Left lobe of liver (tissue), 2 donors: Measurements from ENCODE around the gene ZNF777. TPM values are rescaled to one million over a fixed set of nuclear protein-coding genes. Genes with fewer than 3 reads are reported as not detected.

ENCODE experiments used
- ATAC-seq: fragments of 200-7000 bp; cut with Tn5 transposase; one replicate; pipeline ENCODE4 v1.9.1; 2020; ENCODE audit warnings: mild to moderate bottlenecking, moderate library complexity
- DNase-seq: peaks from one replicate; pipeline ENCODE4 v3.0.0-alpha.2; 2020; ENCODE audit warnings: low spot score
- total RNA-seq: library from RNA; stranded (reverse); gene quantifications from one replicate; pipeline ENCODE4 v1.2.1, GENCODE V29; 2021
- donor health status: DM: no; HTN: no; CAD: no; lungs with moderate emphysema.
- donor health status: DM: no; HTN: yes; CAD: no.

The ZNF777 gene
- total RNA-seq, 1 donor from 2014 or later, result 6.5 TPM

DNA sequence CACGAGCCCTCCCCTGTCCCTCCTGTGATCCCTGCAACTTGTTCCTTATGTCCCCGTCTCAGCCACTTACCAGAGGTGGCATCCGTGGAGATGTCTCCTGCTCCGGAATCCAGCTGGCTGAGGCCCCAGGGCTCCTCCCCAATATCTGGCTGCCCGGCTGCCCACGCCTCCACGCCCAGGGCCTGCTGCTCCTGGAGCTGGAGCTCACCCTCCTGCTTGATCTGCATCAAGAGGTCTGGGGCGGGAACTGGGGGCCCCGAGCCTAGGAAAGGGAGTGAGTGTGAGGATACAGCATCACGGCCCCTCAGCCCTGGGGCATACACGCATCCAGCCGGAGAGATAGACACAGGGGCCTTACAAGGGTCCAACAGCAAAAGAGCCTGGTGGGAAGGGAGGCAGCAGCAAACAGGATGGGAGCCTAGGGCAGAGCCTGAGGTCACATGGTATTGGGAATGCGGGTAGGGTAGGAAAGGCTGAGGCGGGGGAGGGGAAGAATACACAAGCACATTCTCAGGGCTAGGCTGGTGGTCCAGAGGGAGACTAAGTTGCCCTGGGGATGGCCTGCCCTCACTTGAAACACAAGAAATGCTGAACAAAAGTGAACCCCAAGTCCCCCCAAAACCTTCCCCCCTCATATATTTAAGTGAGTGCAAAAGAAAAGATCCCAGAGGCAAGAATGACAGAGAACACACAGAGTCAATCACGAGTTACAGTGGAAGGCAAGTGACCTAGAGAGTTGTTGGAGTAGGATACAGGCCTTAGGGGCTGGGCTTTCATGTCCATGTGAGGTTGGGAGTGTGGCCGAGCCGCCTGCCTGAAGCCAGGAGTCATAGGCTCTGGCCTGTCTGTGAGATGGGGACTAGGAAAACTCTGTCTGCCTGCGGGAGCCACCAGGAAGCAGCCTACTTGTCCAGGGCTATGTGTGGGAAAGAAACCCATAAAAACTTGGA, 16.9 kb upstream of the ZNF777 start:
- ATAC-seq (peak; percentile 10), DNase-seq (no peak)

DNA sequence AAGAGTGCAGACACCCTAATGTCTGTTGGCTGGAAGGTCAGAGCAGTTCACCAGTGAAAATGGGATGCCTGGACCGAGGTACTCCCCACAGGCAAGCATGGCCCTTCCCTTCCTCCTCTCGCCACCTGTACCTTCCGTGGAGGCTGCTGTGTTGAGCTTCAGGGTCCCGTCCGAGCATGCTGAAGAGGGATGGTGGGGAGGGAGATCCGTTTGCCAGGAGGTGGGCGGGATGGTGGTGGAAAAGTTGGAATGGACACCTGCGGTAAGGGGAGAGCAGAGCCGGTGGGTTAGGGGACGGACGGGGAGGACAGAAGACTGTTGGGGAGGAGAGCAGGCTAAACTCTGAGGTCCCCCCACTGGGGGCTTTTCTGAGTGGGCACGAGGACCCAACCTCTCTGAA, 15.9 kb upstream of the ZNF777 start:
- ATAC-seq, result peak; percentile 22
- no peak for DNase-seq

DNA sequence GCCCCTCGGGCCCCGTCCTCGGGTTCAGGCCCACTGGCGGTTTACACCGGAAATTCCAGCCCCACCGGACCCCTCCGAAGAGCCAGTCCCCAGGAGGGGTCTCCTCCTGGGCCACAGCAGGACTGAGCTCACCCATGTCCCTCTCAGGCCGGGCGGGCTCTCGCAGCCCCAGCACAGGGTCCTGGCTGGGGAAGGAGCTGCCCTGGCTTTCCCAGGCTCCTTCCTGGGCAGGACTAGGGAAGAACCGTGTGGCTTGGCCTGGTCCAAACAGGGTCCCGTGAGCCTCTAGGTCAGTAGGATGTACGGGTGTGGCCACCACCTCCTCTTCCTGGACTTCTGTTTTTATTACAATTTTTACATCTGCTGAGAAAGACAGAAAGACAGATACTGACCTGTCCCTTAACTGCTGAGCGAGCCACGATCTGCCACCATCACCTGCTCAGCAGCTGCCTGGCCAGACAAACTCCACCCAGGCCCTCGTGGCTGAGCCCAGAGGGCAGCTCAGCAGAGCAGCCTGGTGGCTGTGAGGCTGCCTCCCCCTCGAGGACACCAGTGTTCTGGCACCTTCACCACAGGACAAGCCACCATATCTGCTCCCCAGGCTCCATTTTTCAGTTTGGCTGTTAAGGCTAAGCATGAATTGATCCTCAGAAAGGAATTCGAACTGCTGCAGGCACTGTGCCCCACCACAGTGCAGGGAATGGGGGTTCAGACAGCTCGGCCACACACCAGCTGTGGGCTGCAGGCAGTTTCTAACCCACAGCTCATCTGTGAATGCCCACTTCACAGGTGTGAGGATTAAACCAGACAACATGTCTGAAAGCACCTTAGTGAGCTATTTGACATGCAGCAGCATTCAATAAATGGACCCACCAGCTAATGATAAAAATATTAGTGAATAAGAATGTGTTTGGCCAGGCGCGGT, 14.5 kb upstream of the ZNF777 start:
- no peak for DNase-seq
- peak; percentile 12 for ATAC-seq

DNA sequence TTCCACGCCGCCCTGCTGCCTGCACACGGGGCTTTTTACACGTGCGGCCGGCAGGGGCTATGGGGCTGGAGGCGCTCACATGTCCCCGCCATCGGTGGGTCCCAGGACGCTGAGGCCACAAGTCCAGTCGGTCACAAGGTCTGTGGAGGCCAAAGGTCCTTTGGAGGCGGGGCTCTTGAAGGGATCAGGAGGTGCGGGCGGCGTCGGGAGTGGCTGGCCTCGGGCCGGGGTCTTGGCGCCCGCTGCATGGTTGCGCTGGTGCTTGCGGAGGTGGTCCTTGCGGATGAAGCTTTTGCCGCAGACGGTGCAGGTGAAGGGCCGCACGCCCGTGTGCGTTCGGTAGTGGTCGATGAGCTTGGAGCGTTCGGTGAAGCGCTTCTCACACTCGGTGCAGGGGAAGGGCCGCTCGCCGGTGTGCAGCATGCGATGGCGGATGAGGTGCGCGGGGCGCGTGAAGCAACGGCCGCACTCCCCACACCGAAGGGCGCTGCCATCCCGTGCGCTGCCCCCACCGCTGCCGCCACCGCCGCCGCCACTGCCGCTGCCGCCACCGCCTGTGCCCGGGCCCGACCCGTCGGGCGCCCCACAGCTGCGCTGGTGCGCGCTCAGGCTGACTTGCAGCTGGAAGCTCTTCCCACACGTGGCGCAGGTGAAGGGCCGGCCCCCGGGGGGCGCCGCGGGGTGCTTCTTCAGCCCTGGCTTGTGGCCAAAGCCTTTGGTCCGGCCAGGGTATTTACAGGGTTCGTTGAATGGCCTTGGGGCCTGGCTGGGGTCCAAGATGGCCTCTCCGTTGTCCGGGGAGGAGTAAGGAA, 13.7 kb upstream of the ZNF777 start:
- DNase-seq (no peak), ATAC-seq (no peak)

DNA sequence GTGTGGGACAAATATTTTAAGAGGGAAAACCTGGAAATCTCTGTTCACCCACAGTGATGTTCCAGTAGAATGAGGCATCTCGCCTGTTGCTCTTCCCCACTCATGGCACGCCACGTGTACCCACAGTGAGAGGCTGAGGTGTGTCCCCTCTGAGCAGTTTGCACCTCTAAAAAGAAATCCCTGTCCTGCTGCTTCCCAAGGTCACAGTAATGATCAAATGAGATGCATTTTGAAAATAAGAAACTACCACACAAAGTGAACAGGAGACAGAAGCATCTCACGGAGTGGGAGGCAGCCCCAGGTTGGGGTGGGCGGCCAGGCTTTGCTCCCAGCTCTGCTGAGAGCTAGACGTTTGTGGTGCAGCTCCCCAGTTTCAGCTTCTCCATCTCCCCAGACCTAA, 12.4 kb upstream of the ZNF777 start:
- no peak for DNase-seq
- ATAC-seq, result no peak

DNA sequence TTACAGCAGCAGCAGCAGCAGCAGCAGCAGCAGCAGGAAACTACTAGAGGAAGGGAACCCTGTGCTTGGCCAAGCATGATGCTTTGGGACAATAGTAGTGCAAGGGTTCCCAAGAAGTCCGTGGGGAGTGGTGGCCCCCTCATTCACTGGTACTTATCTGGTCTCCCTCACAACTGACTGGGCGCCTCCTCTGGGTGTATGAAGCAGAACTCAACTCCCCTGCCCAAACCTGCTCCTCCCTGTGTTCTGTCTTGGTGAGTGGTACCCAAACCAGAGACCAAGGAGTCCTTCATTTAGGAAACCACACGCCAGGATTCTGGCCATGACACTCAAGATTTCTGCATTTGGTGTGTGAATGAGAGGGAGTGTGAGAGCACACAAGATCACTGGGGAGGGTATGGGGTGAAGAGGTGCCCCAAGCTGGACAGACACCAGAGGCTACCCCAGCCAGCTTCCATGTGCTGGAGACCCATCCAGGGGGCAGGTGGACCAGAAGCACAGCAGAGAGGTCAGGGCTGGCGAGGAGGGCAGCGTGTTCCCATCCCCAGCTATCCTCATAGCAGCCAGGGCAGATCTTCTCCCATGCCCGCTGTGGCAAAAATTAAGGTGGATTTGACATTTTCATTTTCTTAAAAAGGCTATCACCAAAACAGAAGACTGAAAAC, 10.6 kb upstream of the ZNF777 start:
- no peak for ATAC-seq
- no peak for DNase-seq

DNA sequence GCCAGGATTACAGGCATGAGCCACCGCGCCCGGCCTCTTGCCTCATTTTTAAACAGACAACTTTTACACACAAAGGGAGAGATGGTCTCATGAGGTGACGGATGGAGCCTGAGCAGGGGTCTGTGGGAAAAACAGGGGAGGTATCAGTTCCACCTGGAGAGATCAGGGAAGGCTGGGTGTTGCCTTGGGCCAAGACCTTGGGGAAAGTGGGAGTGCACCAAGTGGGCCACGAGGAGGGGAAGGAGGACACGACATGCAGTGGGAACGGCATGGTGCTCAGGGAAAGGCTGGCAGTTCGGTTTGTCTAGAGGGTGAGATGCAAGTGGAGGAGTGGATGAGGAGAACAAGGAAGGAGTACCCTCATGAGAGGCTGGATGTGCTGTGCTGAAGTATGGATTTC, 8.9 kb upstream of the ZNF777 start:
- DNase-seq, result no peak
- ATAC-seq, result no peak

DNA sequence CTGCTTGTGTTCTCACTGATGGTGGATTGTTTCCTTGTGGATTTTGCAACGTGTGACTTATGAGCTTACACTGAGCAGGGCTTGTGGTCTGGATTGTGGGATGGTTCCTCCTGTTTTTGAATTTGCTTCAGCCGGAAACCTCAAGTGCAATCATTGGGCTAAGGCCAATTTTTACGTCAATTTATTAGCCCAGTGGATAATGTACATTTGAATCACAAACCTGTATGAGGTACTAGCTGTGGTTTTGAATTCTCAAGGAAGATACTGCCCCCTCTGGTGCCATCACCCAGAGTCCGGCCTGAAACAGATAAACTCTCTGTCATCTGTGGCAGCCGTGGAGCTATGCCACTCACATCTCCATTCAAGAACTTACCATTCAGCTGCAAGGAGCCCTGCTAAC, 7.3 kb upstream of the ZNF777 start:
- no peak for DNase-seq
- peak; percentile 36 for ATAC-seq

DNA sequence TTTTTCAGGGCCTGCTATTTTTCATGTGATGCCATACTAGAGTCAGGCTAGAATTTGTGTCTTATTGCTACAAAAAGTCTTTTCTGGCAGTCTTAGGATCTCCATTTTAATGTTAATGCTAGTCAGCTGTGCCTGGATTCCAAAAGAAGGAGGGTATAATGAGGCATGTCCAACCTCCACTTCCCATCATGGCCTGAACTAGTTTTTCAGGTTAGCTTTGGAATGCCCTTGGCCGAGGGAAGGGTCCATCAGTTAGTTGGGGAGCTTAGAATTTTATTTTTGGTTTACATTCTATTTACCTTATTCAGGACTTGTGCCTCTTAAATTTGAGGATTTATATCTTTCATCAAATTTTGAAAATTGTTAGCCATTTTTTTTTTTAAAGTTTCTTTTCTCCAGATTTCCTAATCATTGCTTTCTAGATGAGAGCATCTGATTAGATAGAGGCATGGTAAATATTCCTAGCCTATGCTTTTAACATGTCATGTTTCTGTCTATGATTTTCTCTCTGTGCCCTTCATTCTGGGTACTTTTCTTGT, 6.5 kb upstream of the ZNF777 start:
- DNase-seq (no peak), ATAC-seq (no peak)

DNA sequence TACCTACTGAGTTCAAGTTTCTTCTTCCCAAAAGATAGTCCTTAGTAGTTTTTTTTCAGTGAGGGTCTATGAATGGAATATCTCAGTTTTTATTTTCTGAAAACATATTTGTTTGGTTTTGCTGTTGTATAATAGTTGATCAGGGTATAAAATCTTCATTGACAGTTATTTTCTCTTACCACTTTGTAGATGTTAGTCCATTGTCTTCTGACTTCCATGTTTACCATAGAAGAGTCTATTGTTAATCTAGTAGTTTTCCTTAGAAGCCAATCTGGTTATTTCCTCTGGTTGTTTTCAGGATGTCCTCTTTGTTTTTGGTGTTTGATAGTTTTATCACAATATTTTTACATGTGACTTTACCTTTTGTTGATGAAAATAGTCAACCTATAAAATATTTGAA, 5.5 kb upstream of the ZNF777 start:
- DNase-seq, result no peak
- ATAC-seq, result no peak

DNA sequence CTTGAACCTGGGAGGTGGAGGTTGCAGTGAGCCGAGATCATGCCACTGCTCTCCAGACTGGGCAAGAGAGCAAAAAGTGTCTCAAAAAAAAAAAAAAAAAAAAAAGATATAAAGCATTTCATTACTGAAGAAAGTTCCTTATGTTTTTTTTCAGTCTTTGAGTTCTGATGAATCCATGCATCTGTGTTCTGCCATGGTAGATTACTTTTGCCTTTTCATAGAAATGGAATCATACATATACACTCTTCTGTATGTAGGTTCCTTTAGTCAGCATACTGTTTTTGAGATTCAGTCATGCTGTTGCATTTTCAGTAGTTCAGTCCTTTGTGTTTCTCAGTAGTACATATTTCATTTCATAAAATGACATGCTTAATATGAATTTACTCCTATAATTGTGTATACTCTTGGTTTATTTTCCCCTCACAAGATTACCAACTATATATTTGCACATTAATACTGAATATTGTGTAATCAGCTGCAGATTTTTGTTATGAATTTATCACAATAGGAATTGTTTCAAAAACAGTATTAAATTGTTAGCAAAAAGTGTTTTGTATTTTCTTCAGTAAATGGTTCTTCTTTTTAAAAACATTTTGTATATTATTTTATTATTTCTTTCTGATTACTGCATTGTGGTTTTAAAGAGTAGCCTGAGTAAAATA, 2.8 kb upstream of the ZNF777 start:
- no peak for ATAC-seq
- no peak for DNase-seq

DNA sequence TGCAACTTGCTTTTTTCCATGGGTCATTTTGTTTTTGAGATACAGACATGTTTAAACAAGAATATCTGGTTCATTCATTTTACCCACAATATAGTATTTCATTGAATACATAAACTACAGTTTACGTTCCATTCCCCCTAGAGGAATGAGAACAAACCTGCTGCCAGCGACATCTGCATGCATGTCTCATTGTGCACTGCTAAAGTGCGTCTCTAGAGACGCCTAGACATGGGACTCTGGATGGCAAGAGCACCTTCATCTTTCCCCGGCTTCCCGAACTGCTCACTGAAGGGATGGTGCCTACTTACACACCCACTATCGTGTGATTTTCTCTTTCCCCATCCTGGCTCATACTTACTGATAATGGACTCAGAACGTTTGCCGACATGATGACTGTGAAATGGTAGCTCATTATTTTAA, 1.2 kb upstream of the ZNF777 start:
- no peak for DNase-seq
- no peak for ATAC-seq

DNA sequence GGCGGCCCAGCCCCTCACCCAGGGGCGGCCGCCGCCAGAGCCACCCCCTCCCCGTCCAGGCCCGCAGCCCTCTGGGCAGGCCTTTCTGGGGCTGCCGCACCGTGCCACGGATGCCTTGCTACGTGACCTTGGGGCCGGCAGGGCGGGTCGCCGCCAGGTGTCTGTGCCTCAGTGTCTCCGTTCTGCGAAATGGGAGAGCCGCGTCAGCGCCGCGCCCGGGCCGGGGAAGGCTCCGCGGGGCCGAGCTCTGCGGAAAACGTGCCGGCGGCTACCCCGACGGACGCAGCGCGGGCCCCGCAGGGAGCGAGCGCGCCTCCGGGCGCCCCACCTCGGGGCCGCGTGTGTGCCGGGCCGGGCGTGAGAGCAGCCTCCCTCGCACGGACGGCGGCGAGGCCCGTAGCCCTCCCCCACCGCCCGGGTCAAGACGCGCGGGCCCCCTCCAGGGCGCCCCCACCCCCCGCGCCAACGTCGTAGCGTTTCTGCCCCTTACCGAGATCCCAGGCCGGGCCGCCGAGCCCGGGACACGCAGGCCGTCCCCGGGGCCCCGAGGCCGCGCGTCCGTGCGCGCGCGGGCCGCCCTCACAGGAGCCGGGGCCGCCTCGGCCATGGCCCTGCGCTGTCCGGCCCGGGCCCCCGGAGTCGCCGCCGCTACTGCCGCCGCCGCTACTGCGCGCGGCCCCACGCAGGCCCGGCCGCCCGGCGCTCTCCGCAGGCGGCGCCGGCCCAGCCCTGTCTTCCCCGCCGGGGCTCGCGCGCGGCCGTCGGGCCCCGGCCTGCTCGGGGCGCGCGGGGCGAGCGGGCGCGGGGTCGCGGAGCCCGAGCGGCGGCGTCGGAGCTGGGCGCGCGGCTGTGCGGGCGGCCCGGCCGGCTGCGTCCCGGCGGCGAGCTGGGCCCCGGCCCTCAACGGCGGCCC, 1.1 kb downstream of the ZNF777 start:
- ATAC-seq, result peak; percentile 44
- DNase-seq, result no peak

DNA sequence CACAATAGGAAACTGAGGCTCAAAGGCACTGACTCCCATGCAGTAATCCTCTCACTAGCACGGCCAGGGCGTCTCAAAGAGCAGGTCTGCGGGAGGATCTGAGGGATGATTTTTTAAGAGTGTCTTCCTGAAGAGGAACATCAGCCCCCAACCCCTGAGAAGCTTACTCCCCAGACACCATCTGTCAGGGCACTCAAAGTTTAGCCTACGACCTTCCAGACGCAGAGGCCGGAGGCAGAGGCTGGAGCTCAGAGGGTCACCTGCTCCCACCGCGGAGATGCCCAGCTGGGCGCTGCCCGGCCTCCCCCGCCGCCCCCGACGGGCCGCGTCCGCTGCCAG, 1.7 kb downstream of the ZNF777 start:
- DNase-seq, result no peak
- ATAC-seq, result no peak

DNA sequence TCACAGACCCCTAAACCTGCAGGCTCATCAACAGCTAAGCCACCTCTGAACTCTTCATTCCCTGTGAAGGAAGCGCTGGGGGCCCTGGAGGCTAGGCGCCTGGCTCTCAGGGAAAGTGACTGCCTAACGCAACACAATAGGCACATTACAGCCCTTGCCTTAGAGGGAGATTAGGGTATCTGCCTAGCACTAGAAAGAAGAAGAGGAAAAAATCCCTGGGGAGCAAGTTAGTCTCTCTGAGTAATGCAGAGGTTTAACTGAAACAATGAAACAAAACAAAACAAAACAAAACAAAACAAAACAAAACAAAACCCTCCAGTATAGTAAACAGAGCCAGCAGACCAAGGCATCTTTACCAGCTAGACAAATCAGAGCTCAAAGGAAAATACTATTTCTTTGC, 2.6 kb downstream of the ZNF777 start:
- DNase-seq, result no peak
- ATAC-seq, result no peak

DNA sequence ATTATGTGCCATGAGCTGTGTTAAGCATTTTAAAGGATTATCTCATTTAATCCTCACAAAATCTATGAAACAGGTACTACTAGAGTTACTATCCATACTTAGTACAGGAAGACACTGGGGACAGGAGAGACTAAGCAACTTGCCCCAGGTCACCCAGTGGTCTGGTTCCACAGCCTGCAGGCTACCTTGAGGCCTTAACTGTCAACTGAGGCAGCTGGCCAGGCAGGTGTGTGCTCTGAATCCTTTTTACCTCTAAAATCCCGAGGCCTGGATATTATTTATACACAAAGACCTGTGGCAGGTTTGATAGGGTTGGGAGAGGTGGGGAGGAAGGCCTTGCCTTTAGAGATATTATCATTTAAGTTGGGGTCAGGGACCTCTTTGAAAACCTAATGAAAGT, 3.1 kb downstream of the ZNF777 start:
- no peak for ATAC-seq
- no peak for DNase-seq

DNA sequence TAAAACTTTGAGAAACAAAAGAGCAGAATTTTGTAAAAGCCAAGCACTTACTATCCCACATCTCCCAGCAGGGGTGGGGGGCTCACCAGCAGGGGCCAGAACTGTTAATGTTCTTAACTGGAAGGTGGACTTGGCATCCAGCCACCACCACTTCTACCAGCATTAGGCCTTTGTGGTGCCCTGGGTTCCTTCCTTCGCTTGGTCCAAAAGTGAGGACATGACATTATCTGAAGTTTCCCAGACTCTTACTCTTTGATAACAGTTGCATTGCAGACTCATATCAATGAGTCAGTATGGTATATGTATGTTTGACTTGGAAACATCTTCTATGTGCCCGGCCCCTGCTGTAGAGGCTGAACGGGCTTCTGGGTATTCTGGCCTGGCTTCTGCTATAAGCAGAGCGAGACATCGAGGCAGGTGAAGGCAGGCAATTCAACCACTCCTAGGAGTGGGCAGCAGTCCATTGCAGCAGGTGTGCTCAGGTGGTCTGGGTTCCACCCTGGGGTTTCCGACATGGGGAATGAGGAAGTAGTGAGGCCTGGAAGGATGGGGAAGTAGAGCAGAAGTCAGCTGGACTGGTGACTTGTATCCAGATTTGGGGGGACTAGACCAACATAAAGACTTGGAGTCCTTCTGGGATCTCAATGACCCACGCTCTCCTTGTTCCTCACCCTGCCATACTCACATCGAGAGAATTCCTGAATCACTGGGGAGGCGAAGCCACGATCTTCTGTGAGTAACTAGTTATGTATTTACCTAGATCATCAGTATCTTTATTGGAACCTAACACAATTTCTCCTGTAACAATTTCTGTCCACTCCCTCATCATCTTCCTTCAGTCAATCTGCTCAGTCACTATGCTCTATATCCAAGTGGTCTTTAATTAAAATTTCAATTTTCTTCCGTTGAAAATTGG, 4.1 kb downstream of the ZNF777 start:
- ATAC-seq (no peak), DNase-seq (no peak)
